Neutrophil (primary cell): Measurements from ENCODE around the gene DAPK1.

Experiments used
- H3K27ac ChIP-seq: fragments of 200-600 bp; sonication (generic); 2 replicates; pipeline ENCODE4 v1.5.1; 2016; ENCODE audit warnings: mild to moderate bottlenecking, moderate library complexity
- H3K27me3 ChIP-seq: fragments of 200-600 bp; sonication (generic); 2 replicates; pipeline ENCODE4 v1.6.0; 2016; ENCODE audit warnings: mild to moderate bottlenecking
- H3K36me3 ChIP-seq: fragments of 200-600 bp; sonication (generic); 2 replicates; pipeline ENCODE4 v1.5.1; 2017
- H3K4me1 ChIP-seq, 2 experiments: fragments of 200-600 bp in 1 of 2; sonication (generic) in 1 of 2; 1 replicate in 1 of 2; 2 replicates in 1 of 2; pipeline versions ENCODE4 v1.5.1 to v1.6.1; 2013 to 2016; ENCODE audit warnings: low read depth in 1 of 2, low read length in 1 of 2, mild to moderate bottlenecking in 1 of 2, moderate library complexity in 1 of 2; ENCODE audit not compliant: control insufficient read depth in 1 of 2, insufficient read depth in 1 of 2
- H3K4me3 ChIP-seq, 2 experiments: fragments of 200-600 bp in 1 of 2; sonication (generic) in 1 of 2; 1 replicate in 1 of 2; 2 replicates in 1 of 2; pipeline ENCODE4 v1.5.1; 2013 to 2016; ENCODE audit warnings: low read depth in 1 of 2, low read length in 1 of 2, mild to moderate bottlenecking in 1 of 2, moderate library complexity in 1 of 2
- H3K9me3 ChIP-seq: fragments of 200-600 bp; sonication (generic); 2 replicates; pipeline ENCODE4 v1.5.1; 2016
- CTCF ChIP-seq: fragments of 200-600 bp; sonication (generic); IDR thresholded peaks from 2 replicates; pipeline ENCODE4 v1.5.1; 2016; ENCODE audit warnings: antibody characterized with exemption

Gene DAPK1

GRCh38 chr9:87580941-87581438 lies 83.3 kb downstream of the DAPK1 start:
- Histone ChIP-seq H3K9me3 (no peaks in the 10 kb centered on the region), H3K27ac (no peak overlapping the region), H3K36me3 (no peaks in the 10 kb centered on the region), H3K27me3 (no peaks in the 10 kb centered on the region), H3K4me1 (no peaks in the 10 kb centered on the region), H3K4me3 (no peak overlapping the region)
- TF ChIP-seq CTCF: no peak

- TF ChIP-seq CTCF: no peak
- Histone ChIP-seq H3K4me3 (no peak overlapping the region), H3K36me3 (no peaks in the 10 kb centered on the region), H3K4me1 (no peaks in the 10 kb centered on the region), H3K27ac (no peak overlapping the region), H3K27me3 (no peaks in the 10 kb centered on the region), H3K9me3 (no peaks in the 10 kb centered on the region)
Observed at GRCh38 chr9:87581513-87581912, 83.8 kb downstream of the DAPK1 start.

GRCh38 chr9:87581949-87582637 lies 84.4 kb downstream of the DAPK1 start:
- no peak overlapping the region for H3K4me3 ChIP-seq
- TF ChIP-seq CTCF: no peak
- no peaks in the 10 kb centered on the region for H3K36me3 ChIP-seq
- no peaks in the 10 kb centered on the region for H3K9me3 ChIP-seq
- H3K27ac ChIP-seq: no peak overlapping the region
- no peaks in the 10 kb centered on the region for H3K27me3 ChIP-seq
- no peaks in the 10 kb centered on the region for H3K4me1 ChIP-seq

- Histone ChIP-seq H3K4me1 (no peaks in the 10 kb centered on the region), H3K9me3 (no peaks in the 10 kb centered on the region), H3K27me3 (no peaks in the 10 kb centered on the region), H3K4me3 (no peak overlapping the region), H3K36me3 (no peaks in the 10 kb centered on the region), H3K27ac (no peak overlapping the region)
- no peak for TF ChIP-seq CTCF
Observed at GRCh38 chr9:87584326-87584725, 86.7 kb downstream of the DAPK1 start.

GRCh38 chr9:87585123-87585855 lies 87.6 kb downstream of the DAPK1 start:
- Histone ChIP-seq H3K4me1 (peaks cover 0 to 2% of the 10 kb centered on the region in 2 experiments), H3K36me3 (no peaks in the 10 kb centered on the region), H3K27me3 (no peaks in the 10 kb centered on the region)

More at GRCh38 chr9:87585123-87585855, 87.6 kb downstream of the DAPK1 start:
- H3K27ac ChIP-seq: no peak overlapping the region
- H3K4me3 ChIP-seq: no peak overlapping the region
- no peak for TF ChIP-seq CTCF
- H3K9me3 ChIP-seq: no peaks in the 10 kb centered on the region
